ENCODE results near the gene MRPS25.
"Not testable (repeated sequence)": the region's sequence is repeated elsewhere in the genome, so short reads cannot be mapped to it uniquely, and the experiment has no call there.

Gene MRPS25

GRCh38 chr3:15042936-15043335 lies 22.2 kb downstream of the MRPS25 start:
- no peak for DNase-seq

GRCh38 chr3:15041950-15042349 lies 23.2 kb downstream of the MRPS25 start:
- no peak for DNase-seq

DNA sequence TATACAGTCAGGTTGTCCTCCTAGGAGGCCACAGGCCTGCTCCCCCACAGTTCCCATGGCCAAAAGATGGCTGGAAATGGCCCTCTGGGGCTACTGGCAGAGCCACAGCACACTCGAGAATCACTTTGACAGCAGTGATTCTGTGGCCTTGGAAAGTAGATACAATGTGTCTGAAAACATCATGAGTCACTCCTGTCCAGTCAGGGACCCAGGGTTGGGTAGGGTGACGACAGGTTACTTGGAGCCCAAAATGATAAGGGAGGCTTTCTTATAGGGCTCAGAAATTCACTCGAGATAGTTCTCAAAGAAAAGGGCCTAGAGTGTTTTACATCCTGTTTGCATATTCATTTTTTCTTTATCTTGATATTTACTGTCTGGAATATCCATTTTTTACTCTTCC lies 24.3 kb downstream of the MRPS25 start:
- no peak for DNase-seq

GRCh38 chr3:15038306-15038705 lies 26.8 kb downstream of the MRPS25 start:
- DNase-seq: no peak

GRCh38 chr3:15033103-15033502 lies 32.0 kb downstream of the MRPS25 start:
- DNase-seq: no peak

- DNase-seq: no peak
Observed at GRCh38 chr3:15032650-15033049, 32.5 kb downstream of the MRPS25 start.

- no peak for DNase-seq
Observed at GRCh38 chr3:15029625-15030024, 35.5 kb downstream of the MRPS25 start.

- no peak for DNase-seq
Observed at GRCh38 chr3:15023719-15024118, 41.4 kb downstream of the MRPS25 start.

- DNase-seq: no peak
Observed at GRCh38 chr3:15023249-15023648, 41.9 kb downstream of the MRPS25 start.

- DNase-seq: no peak
Observed at GRCh38 chr3:15017191-15017590, 47.9 kb downstream of the MRPS25 start.

DNA sequence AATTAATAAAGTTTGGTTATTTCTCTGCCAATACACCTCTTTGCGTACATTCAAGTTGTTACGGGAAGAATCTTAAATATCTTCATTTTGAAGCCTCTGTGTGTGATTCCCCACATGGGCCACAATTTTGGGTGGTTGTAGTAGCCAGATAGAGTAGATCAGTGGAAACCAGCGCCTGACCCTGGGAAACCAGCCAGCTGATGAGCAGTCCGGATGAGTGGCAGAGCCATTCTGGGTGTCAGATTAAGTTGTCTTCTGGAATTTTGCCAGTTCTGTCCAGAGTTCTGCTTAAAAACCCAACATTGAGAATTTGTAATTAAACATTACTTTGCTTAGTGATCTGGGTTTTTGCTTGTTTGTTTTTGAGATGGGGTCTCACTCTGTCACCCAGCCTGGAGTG lies 49.7 kb downstream of the MRPS25 start:
- DNase-seq: no peak

DNA sequence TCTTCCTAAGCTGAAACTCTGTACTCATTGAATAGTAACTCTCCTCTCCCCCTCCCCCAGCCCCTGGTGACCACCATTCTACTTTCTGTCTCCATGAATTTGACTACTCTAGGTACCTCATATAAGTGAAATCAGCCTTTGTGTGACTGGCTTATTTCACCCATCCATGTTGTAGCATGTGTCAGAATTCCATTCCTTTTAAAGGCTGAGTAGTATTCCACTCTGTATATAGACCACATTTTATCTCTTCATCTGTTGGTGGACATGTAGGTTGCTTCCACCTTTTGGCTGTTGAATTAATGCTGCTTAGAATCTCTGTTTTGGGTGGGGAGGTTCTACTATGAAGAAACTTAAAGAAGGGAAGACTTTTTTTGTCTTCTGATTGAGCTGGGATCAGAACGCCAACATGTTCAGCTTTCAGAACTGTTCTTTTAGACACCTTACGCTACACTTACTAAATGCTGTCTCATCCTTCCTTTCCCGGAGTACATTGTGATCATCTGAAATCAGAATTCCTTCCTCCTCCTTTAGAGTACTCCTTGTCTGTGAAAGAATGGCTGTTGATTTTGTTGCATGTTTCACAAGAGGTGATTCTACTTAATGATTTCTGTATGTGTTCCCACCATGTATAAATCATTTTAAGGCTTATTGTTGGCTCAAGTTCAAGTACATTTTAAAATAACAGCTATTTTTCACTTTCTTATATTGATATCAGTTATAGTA lies 50.3 kb downstream of the MRPS25 start:
- no peak for DNase-seq

DNA sequence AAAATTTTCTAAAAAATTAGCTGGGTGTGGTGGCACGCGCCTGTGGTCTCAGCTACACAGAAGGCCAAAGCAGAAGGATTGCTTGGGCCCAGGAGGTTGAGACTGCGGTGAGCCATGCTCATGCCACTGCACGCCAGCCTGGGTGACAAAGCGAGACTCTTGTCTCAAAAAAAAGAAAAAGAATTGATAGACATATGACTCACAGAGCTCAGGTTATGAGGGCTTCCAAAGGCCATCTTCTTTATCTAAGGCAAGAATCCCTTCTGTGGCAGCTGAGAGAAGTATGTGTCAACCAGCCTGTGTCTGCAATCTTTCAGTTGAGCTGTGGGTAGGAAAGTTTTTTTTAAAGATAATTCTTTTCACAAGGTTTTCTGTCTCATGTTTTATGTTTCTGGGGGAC lies 53.9 kb downstream of the MRPS25 start:
- DNase-seq: no peak

DNA sequence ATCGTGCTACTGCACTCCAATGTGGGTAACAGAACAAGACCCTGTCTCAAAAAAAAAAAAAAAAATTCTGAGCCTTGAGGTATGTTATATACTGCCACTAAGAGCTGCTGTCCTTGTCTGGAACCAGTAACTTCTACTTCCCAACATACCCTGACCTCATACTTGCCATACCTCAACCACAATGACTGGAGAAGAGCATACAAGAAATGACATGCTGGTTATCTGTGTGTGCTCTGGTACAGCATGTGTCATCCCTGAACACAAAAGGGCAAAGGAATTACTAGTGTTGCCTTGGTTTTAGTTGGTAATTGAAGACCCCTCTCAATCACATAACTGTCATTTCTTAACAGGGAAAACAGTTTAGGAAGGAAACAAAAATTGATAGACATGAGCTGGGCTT lies 54.5 kb downstream of the MRPS25 start:
- no peak for DNase-seq

GRCh38 chr3:15009167-15009566 lies 55.9 kb downstream of the MRPS25 start:
- DNase-seq: no peak

DNA sequence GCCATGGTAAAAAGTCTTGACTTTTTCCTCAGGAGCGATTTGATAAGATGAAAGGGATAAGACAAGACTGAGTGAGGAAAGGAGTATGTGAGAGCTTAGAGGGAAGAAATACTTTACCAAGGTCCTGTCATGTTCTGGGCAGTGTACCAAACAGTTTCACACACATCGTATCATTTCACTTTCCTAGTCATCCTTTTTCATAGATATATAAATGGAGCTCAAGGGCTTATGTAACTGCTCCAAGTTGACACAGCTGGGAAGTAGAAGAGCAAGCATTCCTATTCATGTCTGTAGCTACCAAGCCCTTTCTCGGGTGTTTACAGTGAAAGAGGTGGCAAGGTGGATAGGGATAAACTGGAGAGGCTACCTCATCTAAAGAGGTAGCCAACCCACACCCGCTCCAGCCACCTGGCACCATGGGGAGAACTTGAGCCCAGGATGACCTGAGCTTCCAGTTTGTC lies 57.4 kb downstream of the MRPS25 start:
- DNase-seq: no peak

GRCh38 chr3:14999182-14999581 lies 65.9 kb downstream of the MRPS25 start:
- not testable (repeated sequence) for DNase-seq

Data from right forelimb (tissue), 1 donor.